GM19395 (cell line): ENCODE data around the gene AOC1.

ENCODE experiments used
- ATAC-seq: cut with Tn5 transposase; IDR thresholded peaks from one replicate; pipeline ENCODE4 v1.9.1; 2021; ENCODE audit warnings: mild to moderate bottlenecking, moderate library complexity; ENCODE audit not compliant: unreplicated experiment

AOC1 gene

GRCh38 chr7:150856303-150857275 is 4.3 kb downstream of the AOC1 start:
- ATAC-seq = no peak

GRCh38 chr7:150857276-150858055 is 5.1 kb downstream of the AOC1 start:
- no peak for ATAC-seq

GRCh38 chr7:150858236-150859197 is 6.2 kb downstream of the AOC1 start:
- no peak for ATAC-seq

- no peak for ATAC-seq
These were observed 8.1 kb downstream of the AOC1 start for GRCh38 chr7:150860291-150860977.

- ATAC-seq = no peak
These were observed 8.6 kb downstream of the AOC1 start for GRCh38 chr7:150860978-150861295.

- no peak for ATAC-seq
These were observed 10.0 kb downstream of the AOC1 start for GRCh38 chr7:150862356-150862755.

GRCh38 chr7:150863946-150864345 is 11.6 kb downstream of the AOC1 start:
- no peak for ATAC-seq

- no peak for ATAC-seq
These were observed 14.7 kb downstream of the AOC1 start for GRCh38 chr7:150866932-150867564.

- ATAC-seq = no peak
These were observed 15.3 kb downstream of the AOC1 start for GRCh38 chr7:150867605-150868004.

GRCh38 chr7:150869467-150869866 is 17.1 kb downstream of the AOC1 start:
- no peak for ATAC-seq

GRCh38 chr7:150871601-150872000 is 19.3 kb downstream of the AOC1 start:
- ATAC-seq = no peak

- ATAC-seq = no peak
These were observed 22.3 kb downstream of the AOC1 start for GRCh38 chr7:150874401-150875198.

GRCh38 chr7:150875791-150876190 is 23.5 kb downstream of the AOC1 start:
- no peak for ATAC-seq

GRCh38 chr7:150876817-150877526 is 24.7 kb downstream of the AOC1 start:
- no peak for ATAC-seq

GRCh38 chr7:150877536-150877935 is 25.2 kb downstream of the AOC1 start:
- no peak for ATAC-seq

- no peak for ATAC-seq
These were observed 27.0 kb downstream of the AOC1 start for GRCh38 chr7:150879345-150879744.

- no peak for ATAC-seq
These were observed 28.9 kb downstream of the AOC1 start for GRCh38 chr7:150881189-150881588.

- no peak for ATAC-seq
These were observed 38.7 kb downstream of the AOC1 start for GRCh38 chr7:150890853-150891584.
